NB4 (cell line): ENCODE results near the gene TMEM178A.

Source experiments
- CTCF ChIP-seq: IDR thresholded peaks from one replicate; pipeline ENCODE4 v1.5.1; 2012; ENCODE audit warnings: low read depth, low read length
- MAX ChIP-seq: IDR thresholded peaks from 2 replicates; pipeline ENCODE4 v1.6.1; 2011; ENCODE audit warnings: low read depth, low read length
- MYC ChIP-seq: IDR thresholded peaks from 2 replicates; pipeline ENCODE4 v1.6.1; 2011; ENCODE audit warnings: low read depth, low read length
- POLR2A ChIP-seq: IDR thresholded peaks from 2 replicates; pipeline ENCODE4 v1.6.1; 2011; ENCODE audit warnings: mild to moderate bottlenecking; ENCODE audit not compliant: insufficient read length; ENCODE audit errors: extremely low read depth

- TF ChIP-seq POLR2A (no peak), CTCF (no peak), MYC (no peak), MAX (no peak)
These were observed 677 bp upstream of the TMEM178A start for GRCh38 chr2:39664888-39665591.
